HEK293T (cell line): ENCODE results near the gene TNFAIP8L1.

ENCODE experiments used
- BHLHE40 ChIP-seq: fragments of 450-650 bp; IDR thresholded peaks from 2 replicates; pipeline ENCODE4 v1.6.1; 2016; ENCODE audit warnings: mild to moderate bottlenecking, moderate library complexity, borderline replicate concordance
- CTBP1 ChIP-seq: fragments of 450-650 bp; IDR thresholded peaks from 2 replicates; pipeline ENCODE4 v1.6.1; 2016; ENCODE audit warnings: borderline replicate concordance
- ELF4 ChIP-seq: fragments of 450-650 bp; IDR thresholded peaks from 2 replicates; pipeline ENCODE4 v1.6.1; 2017; ENCODE audit warnings: antibody characterized with exemption
- FOXA1 ChIP-seq: fragments of 450-650 bp; IDR thresholded peaks from 2 replicates; pipeline ENCODE4 v1.6.1; 2016; ENCODE audit warnings: mild to moderate bottlenecking
- FOXK2 ChIP-seq: fragments of 450-650 bp; IDR thresholded peaks from 2 replicates; pipeline ENCODE4 v1.6.1; 2016; ENCODE audit warnings: mild to moderate bottlenecking
- FOXM1 ChIP-seq: fragments of 450-650 bp; IDR thresholded peaks from 2 replicates; pipeline ENCODE4 v1.6.1; 2017; ENCODE audit warnings: mild to moderate bottlenecking, borderline replicate concordance
- HDGF ChIP-seq: fragments of 450-650 bp; IDR thresholded peaks from 2 replicates; pipeline ENCODE4 v1.6.1; 2017; ENCODE audit warnings: antibody characterized with exemption, borderline replicate concordance
- L3MBTL2 ChIP-seq: fragments of 450-650 bp; conservative IDR thresholded peaks from 2 replicates; pipeline ENCODE4 v1.6.1; 2016; ENCODE audit warnings: mild to moderate bottlenecking
- SP1 ChIP-seq: fragments of 450-650 bp; IDR thresholded peaks from 2 replicates; pipeline ENCODE4 v1.6.1; 2017
- SUZ12 ChIP-seq: fragments of 450-650 bp; IDR thresholded peaks from 2 replicates; pipeline ENCODE4 v1.6.1; 2016; ENCODE audit warnings: mild to moderate bottlenecking
- TARDBP ChIP-seq: fragments of 450-650 bp; IDR thresholded peaks from 2 replicates; pipeline ENCODE4 v1.6.1; 2016
- ZNF384 ChIP-seq: fragments of 450-650 bp; IDR thresholded peaks from 2 replicates; pipeline ENCODE4 v1.6.1; 2016
- TF ChIP-seq, protein P1 (sequence below): fragments of 450-650 bp; IDR thresholded peaks from 2 replicates; pipeline ENCODE4 v1.6.1; 2016

DNA sequence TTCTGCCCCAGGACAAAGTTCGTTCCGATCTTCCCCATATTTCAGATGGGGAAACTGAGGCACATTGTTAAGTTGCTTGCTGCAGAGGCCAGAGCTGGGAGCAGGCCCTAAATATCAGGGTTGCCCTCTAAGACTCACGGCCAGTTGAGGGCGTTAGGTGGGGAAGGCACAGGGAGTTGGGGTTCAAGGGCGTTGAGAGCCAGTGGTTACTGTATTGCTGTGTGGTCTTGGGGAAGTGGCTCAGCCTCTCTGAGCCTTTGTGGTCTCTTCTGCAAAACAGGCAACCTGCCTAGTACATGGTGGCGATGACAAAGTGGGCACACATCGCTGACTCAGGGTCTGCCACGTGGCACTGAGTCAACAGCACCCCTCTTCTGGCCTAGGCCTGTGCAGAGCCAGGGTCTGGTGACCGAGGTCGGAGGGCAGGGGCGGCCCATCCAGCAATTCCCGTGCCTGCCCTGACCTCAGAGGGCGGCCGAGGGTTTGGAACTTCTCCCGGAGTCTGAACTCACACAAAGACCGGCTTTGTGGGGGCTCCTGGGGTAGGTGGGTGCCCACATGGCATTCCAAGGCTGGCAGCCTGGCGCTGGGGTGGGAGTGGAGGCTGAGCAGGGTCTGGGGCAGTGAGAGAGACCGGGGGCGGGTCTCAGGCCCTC, 10.2 kb downstream of the TNFAIP8L1 start:
- TF ChIP-seq L3MBTL2 (no peak), SUZ12 (no peak), FOXA1 (no peak), SP1 (no peak), ELF4 (no peak), FOXM1 (no peak), ZNF384 (no peak), BHLHE40 (no peak), HDGF (no peak), FOXK2 (no peak), CTBP1 (no peak), TARDBP (no peak)
- TF ChIP-seq, protein P1, sequence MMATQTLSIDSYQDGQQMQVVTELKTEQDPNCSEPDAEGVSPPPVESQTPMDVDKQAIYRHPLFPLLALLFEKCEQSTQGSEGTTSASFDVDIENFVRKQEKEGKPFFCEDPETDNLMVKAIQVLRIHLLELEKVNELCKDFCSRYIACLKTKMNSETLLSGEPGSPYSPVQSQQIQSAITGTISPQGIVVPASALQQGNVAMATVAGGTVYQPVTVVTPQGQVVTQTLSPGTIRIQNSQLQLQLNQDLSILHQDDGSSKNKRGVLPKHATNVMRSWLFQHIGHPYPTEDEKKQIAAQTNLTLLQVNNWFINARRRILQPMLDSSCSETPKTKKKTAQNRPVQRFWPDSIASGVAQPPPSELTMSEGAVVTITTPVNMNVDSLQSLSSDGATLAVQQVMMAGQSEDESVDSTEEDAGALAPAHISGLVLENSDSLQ, result no peak
